CD4-positive, alpha-beta T cell treated with Interleukin-1 beta for 1 hour (primary cell): ENCODE data around the gene TRAFD1.
"Not testable (repeated sequence)": the region's sequence is repeated elsewhere in the genome, so short reads cannot be mapped to it uniquely, and the experiment has no call there.

Experiments used
- DNase-seq, 2 donors: peaks; one replicate each; pipeline ENCODE4 v3.0.0-alpha.2; 2020 to 2022

Gene TRAFD1

GRCh38 chr12:112125250-112125999, at the start of gene TRAFD1:
TRAFD1 (plus strand) TSS chr12:112125560; CDS start chr12:112130523, 4,963 bp downstream.
- DNase-seq = peak; percentile 97 to 98

GRCh38 chr12:112087055-112087850, 38.1 kb upstream of the TRAFD1 start:
- no peak for DNase-seq

GRCh38 chr12:112087851-112088250, 37.5 kb upstream of the TRAFD1 start:
- no peak for DNase-seq

- no peak for DNase-seq
Observed at GRCh38 chr12:112091563-112091962, 33.8 kb upstream of the TRAFD1 start.

- no peak for DNase-seq
Observed at GRCh38 chr12:112096070-112096469, 29.3 kb upstream of the TRAFD1 start.

- no peak for DNase-seq
Observed at GRCh38 chr12:112096667-112097066, 28.7 kb upstream of the TRAFD1 start.

- DNase-seq = no peak
Observed at GRCh38 chr12:112097641-112098040, 27.7 kb upstream of the TRAFD1 start.

- not testable (repeated sequence) for DNase-seq
Observed at GRCh38 chr12:112100500-112100899, 24.9 kb upstream of the TRAFD1 start.

- no peak for DNase-seq
Observed at GRCh38 chr12:112102127-112102526, 23.2 kb upstream of the TRAFD1 start.

GRCh38 chr12:112102746-112103145, 22.6 kb upstream of the TRAFD1 start:
- DNase-seq = not testable (repeated sequence)

- no peak for DNase-seq
Observed at GRCh38 chr12:112103758-112104503, 21.4 kb upstream of the TRAFD1 start.

- DNase-seq = no peak
Observed at GRCh38 chr12:112105891-112106290, 19.5 kb upstream of the TRAFD1 start.

- no peak for DNase-seq
Observed at GRCh38 chr12:112107306-112108201, 17.8 kb upstream of the TRAFD1 start.

- peak; percentile 85 to 86 for DNase-seq
Observed at GRCh38 chr12:112108202-112109079, 16.9 kb upstream of the TRAFD1 start, which contains the start of gene NAA25. NAA25 (minus strand) TSS chr12:112108783; CDS start chr12:112108773, 10 bp downstream.

GRCh38 chr12:112110787-112111662, 14.3 kb upstream of the TRAFD1 start:
- not testable (repeated sequence) for DNase-seq

- no peak for DNase-seq
Observed at GRCh38 chr12:112111931-112112330, 13.4 kb upstream of the TRAFD1 start.

GRCh38 chr12:112112409-112113133, 12.8 kb upstream of the TRAFD1 start:
- DNase-seq = no peak

GRCh38 chr12:112115259-112116045, 9.9 kb upstream of the TRAFD1 start:
- DNase-seq = no peak
